Esophagus muscularis mucosa (tissue), 4 donors: ENCODE results near the gene YKT6. TPM values are rescaled to one million over a fixed set of nuclear protein-coding genes. Genes with fewer than 3 reads are reported as not detected.
A peak's percentile ranks its signal among the peaks of the same experiment; 100 is the strongest.

Experiments used
- DNase-seq: peaks from one replicate; pipeline ENCODE4 v3.0.0-alpha.2; 2017; ENCODE audit errors: extremely low spot score
- H3K27ac ChIP-seq, 4 donors: fragments of 200-600 bp; sonication (generic); replicated peaks in 1 of 4; 1 replicate in 3 of 4; 2 replicates in 1 of 4; pipeline ENCODE4 v1.5.1; 2016 to 2019; ENCODE audit warnings: mild to moderate bottlenecking in 1 of 4
- H3K27me3 ChIP-seq, 4 donors: fragments of 200-600 bp; sonication (generic); one replicate each; pipeline versions ENCODE4 v1.5.1 to v1.6.0; 2016 to 2019
- H3K36me3 ChIP-seq, 4 donors: fragments of 200-600 bp; sonication (generic); one replicate each; pipeline ENCODE4 v1.5.1; 2016 to 2019
- H3K4me1 ChIP-seq, 4 donors: fragments of 200-600 bp; sonication (generic); one replicate each; pipeline ENCODE4 v1.5.1; 2016 to 2019
- H3K4me3 ChIP-seq, 4 donors: fragments of 200-600 bp; sonication (generic); 1 replicate in 2 of 4; 2 replicates in 2 of 4; pipeline ENCODE4 v1.5.1; 2016 to 2019; ENCODE audit warnings: mild to moderate bottlenecking in 4 of 4, moderate library complexity in 1 of 4
- H3K9me3 ChIP-seq, 4 donors: fragments of 200-600 bp; sonication (generic); 1 replicate in 3 of 4; 2 replicates in 1 of 4; pipeline ENCODE4 v1.5.1; 2016 to 2019
- CTCF ChIP-seq, 3 experiments: fragments of 200-600 bp in 2 of 3; fragments of 450-650 bp in 1 of 3; sonication (generic) in 2 of 3; IDR thresholded peaks; one replicate each; pipeline ENCODE4 v1.5.1; 2017 to 2019; ENCODE audit warnings: antibody characterized with exemption in 3 of 3, mild to moderate bottlenecking in 2 of 3, moderate library complexity in 1 of 3
- EP300 ChIP-seq: sonication (generic); formaldehyde crosslinking; IDR thresholded peaks from one replicate; pipeline ENCODE4 v1.6.1; 2017; ENCODE audit warnings: antibody characterized with exemption
- POLR2A ChIP-seq: fragments of 450-650 bp; IDR thresholded peaks from one replicate; pipeline ENCODE4 v1.6.1; 2017; ENCODE audit warnings: antibody characterized with exemption, moderate library complexity, mild to moderate bottlenecking, low read depth
- POLR2AphosphoS5 ChIP-seq, 2 donors: sonication (generic); formaldehyde crosslinking; IDR thresholded peaks; one replicate each; pipeline ENCODE4 v1.6.1; 2017; ENCODE audit warnings: antibody characterized with exemption in 2 of 2
- WGBS: methylation state at CpG from one replicate; pipeline ENCODE4 v1.1.5; 2018; 5-methylcytosine and 5-hydroxymethylcytosine counted together
- intact Hi-C: fragments of 100-400 bp; cut with DNase I; formaldehyde crosslinking; loops from one replicate; pipeline ENCODE4 v1.15.1; 2023
- total RNA-seq, 4 donors: library from RNA; depleted of rRNA; stranded (reverse); fragments of >200 nt; gene quantifications; one replicate each; pipeline versions ENCODE4 v1.1.0 to v1.2.1, GENCODE V29; 2016

Gene YKT6
- 10 to 100 TPM; 49.8 to 79.5 (median 64.4) TPM for total RNA-seq

- Histone ChIP-seq H3K36me3 (peaks cover 11 to 27% (median 18%) of the 10 kb centered on the region in 4 donors), H3K4me1 (peaks cover 10 to 37% (median 24%) of the 10 kb centered on the region in 4 donors), H3K27ac (peak within 1 kb of the TSS; percentile 79 to 85 (median 82)), H3K4me3 (peak within 1 kb of the TSS; percentile 94 to 98 (median 96)), H3K27me3 (no peaks in the 10 kb centered on the region), H3K9me3 (no peaks in the 10 kb centered on the region)
- TF ChIP-seq CTCF (IDR thresholded peaks at IDR 0.05) (peak; percentile 44 to 73 (median 69)), EP300 (no peak), POLR2AphosphoS5 (IDR thresholded peaks at IDR 0.05) (peak; percentile 91 to 93), POLR2A (peak; percentile 60)
- intact Hi-C loops: no loop called here
- peak; percentile 95 for DNase-seq
- WGBS: under 1% methylated on average over 46 of the region's 58 CpGs
These were observed at the start of gene YKT6 for GRCh38 chr7:44200699-44201461. YKT6 (plus strand) TSS chr7:44200978; CDS start chr7:44201136, 158 bp downstream.

- 93% methylated on average over 9 of the region's 9 CpGs for WGBS
- Histone ChIP-seq H3K9me3 (no peaks in the 10 kb centered on the region), H3K4me1 (no peaks in the 10 kb centered on the region), H3K27ac (no peak overlapping the region), H3K27me3 (no peaks in the 10 kb centered on the region), H3K4me3 (no peak overlapping the region), H3K36me3 (no peaks in the 10 kb centered on the region)
- DNase-seq: no peak
- TF ChIP-seq EP300 (no peak), POLR2AphosphoS5 (IDR thresholded peaks at IDR 0.05) (no peak), CTCF (IDR thresholded peaks at IDR 0.05) (no peak), POLR2A (no peak)
- intact Hi-C loops: no loop called here
These were observed 48.8 kb upstream of the YKT6 start for GRCh38 chr7:44151956-44152355.

GRCh38 chr7:44152971-44153947, 47.5 kb upstream of the YKT6 start:
- DNase-seq: no peak
- Histone ChIP-seq H3K27ac (no peak overlapping the region), H3K4me1 (no peaks in the 10 kb centered on the region), H3K4me3 (no peak overlapping the region), H3K27me3 (no peaks in the 10 kb centered on the region), H3K9me3 (no peaks in the 10 kb centered on the region), H3K36me3 (no peaks in the 10 kb centered on the region)
- TF ChIP-seq EP300 (no peak), CTCF (IDR thresholded peaks at IDR 0.05) (no peak), POLR2AphosphoS5 (IDR thresholded peaks at IDR 0.05) (no peak), POLR2A (no peak)
- 88% methylated on average over 15 of the region's 22 CpGs for WGBS
- intact Hi-C loops: no loop called here

- no peaks in the 10 kb centered on the region for H3K4me1 ChIP-seq
- no peaks in the 10 kb centered on the region for H3K27me3 ChIP-seq
- intact Hi-C loops: no loop called here
- H3K36me3 ChIP-seq: no peaks in the 10 kb centered on the region
- 90% methylated on average over 5 of the region's 5 CpGs for WGBS
- no peak overlapping the region for H3K27ac ChIP-seq
- TF ChIP-seq POLR2AphosphoS5 (IDR thresholded peaks at IDR 0.05) (no peak), EP300 (no peak), POLR2A (no peak), CTCF (IDR thresholded peaks at IDR 0.05) (no peak)
- no peak overlapping the region for H3K4me3 ChIP-seq
- DNase-seq: no peak
- H3K9me3 ChIP-seq: no peaks in the 10 kb centered on the region
These were observed 46.8 kb upstream of the YKT6 start for GRCh38 chr7:44153948-44154335.
